ENCODE results near the gene FBXL7.

FBXL7 gene

DNA sequence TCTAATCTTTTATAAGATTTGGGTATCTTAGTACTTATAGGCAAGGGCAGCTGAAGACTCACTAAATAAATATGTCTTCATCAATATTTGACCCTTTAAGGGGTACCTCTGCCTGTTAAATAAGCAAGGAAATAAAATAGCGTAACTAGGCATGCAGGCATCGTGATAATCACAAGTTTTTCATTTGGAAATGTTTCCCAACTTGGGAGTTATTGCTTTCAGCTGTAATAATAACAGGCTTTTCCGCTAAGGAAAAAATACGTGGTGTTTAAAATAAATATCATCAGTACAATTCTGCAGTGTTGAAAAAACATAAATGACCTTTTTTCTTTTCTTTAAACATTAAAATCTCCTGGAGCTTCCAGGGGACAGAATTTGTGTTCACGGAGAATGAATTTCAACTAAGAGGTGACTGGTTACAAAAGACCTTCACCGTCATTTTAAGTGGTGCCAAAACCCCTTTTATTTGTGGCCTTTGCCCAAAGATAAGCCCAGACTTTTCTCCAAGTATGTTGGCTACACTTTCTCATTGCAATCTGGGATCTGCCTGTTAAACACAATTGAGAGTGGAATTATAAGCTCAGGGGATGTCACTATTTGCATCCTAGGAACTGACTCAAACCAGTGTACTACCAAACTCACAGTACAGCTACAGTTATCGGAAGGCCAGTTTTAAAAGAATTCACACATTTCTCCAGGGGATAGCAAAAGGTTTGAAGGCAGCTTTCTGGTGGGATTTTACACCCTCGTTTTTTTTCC lies 218.6 kb downstream of the FBXL7 start:
- TF ChIP-seq, protein P1, sequence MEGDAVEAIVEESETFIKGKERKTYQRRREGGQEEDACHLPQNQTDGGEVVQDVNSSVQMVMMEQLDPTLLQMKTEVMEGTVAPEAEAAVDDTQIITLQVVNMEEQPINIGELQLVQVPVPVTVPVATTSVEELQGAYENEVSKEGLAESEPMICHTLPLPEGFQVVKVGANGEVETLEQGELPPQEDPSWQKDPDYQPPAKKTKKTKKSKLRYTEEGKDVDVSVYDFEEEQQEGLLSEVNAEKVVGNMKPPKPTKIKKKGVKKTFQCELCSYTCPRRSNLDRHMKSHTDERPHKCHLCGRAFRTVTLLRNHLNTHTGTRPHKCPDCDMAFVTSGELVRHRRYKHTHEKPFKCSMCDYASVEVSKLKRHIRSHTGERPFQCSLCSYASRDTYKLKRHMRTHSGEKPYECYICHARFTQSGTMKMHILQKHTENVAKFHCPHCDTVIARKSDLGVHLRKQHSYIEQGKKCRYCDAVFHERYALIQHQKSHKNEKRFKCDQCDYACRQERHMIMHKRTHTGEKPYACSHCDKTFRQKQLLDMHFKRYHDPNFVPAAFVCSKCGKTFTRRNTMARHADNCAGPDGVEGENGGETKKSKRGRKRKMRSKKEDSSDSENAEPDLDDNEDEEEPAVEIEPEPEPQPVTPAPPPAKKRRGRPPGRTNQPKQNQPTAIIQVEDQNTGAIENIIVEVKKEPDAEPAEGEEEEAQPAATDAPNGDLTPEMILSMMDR (IDR thresholded peaks at IDR 0.05; ENCODE audit: insufficient read depth, low read depth, low read length, missing control alignments) = no peak
- no peak overlapping the region for H3K4me3 ChIP-seq (ENCODE audit: low read depth, low read length)
- DNase-seq (ENCODE audit: low read depth) = no peak

DNA sequence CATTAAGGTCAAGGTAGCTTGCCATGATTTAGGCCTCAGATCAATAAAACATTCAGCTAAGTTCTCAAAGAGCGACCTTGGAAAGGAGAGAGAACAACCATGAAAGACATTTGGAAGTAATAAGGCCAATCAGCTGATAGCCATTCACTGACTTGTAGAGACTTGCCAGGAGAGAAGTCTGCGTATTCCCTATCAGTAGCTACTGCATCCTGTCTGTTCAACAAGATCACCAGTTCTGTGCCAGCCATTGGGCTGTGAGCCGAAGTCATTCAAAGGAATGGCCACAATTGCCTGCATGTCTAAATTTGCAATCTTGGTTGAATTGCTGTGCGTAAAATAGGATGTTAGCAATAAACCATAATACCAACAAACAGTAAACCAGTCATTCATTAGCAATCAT lies 219.8 kb downstream of the FBXL7 start:
- TF ChIP-seq, protein P1 (IDR thresholded peaks at IDR 0.05; ENCODE audit: insufficient read depth, low read depth, low read length, missing control alignments) = no peak
- no peak overlapping the region for H3K4me3 ChIP-seq (ENCODE audit: low read depth, low read length)
- DNase-seq (ENCODE audit: low read depth) = no peak

DNA sequence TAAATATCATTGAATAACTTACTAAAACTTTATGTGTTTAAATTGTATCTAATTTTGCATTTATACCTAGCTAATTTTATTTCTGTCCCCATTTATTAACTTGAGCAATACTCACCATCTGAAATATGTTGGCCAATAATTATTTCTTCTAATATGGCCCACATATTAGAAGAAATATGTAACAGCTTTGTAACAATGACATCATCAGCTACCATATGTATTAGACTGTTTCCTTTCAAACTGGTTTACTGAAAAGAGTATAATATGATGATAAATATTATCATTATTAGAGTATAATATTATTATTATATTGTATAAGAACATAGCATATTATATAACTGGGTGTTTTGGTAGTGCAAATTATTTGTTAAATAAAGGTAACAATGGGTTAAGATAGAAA lies 220.5 kb downstream of the FBXL7 start:
- H3K4me3 ChIP-seq (ENCODE audit: low read depth, low read length) = no peak overlapping the region
- TF ChIP-seq, protein P1 (IDR thresholded peaks at IDR 0.05; ENCODE audit: insufficient read depth, low read depth, low read length, missing control alignments) = no peak
- DNase-seq (ENCODE audit: low read depth) = no peak

DNA sequence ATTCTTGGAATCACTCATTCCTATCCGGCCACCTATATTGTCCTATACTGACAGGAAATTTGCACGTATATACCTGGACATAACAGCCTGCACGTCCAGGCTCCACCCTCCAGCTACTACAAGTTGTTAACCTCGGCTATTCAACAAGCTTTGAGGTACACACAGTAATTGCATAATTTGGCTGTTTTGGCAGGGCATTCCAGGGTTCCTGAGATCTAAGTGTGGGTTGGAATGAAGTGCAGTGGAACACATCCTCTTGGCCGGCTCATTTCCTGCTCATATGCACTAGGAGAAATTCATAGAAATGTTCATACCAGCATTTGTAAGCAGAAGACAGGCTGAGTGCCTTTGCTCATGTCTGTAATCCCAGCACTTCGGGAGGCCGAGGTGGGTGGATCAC lies 222.3 kb downstream of the FBXL7 start:
- DNase-seq (ENCODE audit: low read depth) = no peak
- no peak overlapping the region for H3K4me3 ChIP-seq (ENCODE audit: low read depth, low read length)
- TF ChIP-seq, protein P1 (IDR thresholded peaks at IDR 0.05; ENCODE audit: insufficient read depth, low read depth, low read length, missing control alignments) = no peak

DNA sequence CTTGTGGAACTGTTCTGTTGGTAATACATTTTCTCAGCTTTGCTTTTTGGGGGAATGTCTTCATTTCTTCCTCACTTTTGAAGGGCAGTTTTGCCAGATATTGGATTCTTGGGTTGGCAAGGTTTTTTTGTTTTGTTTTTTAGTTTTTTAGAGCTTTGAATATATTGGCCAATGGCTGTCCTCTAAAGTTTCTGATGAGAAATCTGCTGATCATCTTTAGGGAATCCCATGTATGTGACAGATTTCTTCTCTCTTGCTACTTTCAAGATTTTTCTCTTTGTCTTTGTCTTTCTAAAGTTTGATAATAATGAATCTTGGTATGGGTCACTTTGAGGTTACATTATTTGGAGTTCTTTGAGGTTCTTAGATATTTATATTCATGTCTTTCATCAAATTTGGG lies 227.4 kb downstream of the FBXL7 start:
- TF ChIP-seq, protein P1 (IDR thresholded peaks at IDR 0.05; ENCODE audit: insufficient read depth, low read depth, low read length, missing control alignments) = no peak
- H3K4me3 ChIP-seq (ENCODE audit: low read depth, low read length) = no peak overlapping the region
- DNase-seq (ENCODE audit: low read depth) = no peak

DNA sequence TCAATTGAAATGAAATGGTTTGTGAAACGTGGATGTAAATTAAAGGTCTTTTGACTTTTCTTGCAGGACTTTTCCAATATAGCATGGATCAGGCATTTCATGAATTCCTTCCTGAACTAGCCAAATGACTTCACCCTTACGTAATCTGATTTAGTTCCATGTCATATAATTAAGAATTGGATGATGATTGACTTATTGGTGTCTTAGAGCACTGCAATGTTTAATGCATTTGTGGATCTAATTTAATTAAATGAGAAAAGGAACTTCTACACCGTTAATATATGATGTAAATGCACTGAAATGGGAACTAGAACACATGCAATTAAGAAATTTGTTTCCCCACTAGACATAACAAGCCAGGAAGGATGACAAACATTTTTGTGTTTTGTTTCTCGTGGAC lies 228.8 kb downstream of the FBXL7 start:
- TF ChIP-seq, protein P1 (IDR thresholded peaks at IDR 0.05; ENCODE audit: insufficient read depth, low read depth, low read length, missing control alignments) = no peak

DNA sequence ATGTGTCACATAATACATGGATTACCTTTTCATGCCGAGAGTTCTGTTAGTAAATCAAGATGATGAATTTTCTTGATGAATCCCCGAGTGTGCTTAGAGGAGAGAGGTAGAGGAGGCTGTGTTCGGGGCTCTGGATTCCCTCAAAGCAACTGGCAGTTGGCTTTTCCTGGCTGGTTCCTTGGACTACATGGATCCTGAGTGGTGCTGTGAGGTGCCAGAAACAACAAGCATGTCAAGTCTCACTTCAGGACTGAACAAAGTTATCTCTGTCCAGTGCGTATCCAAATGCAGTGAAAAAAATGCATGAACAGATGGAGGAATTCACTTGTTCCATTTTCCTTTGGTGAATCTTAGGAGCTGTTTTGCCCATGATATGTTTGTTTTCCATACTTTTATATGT lies 231.7 kb downstream of the FBXL7 start:
- TF ChIP-seq, protein P1 (IDR thresholded peaks at IDR 0.05; ENCODE audit: insufficient read depth, low read depth, low read length, missing control alignments) = no peak
- no peak for DNase-seq (ENCODE audit: low read depth)
- H3K4me3 ChIP-seq (ENCODE audit: low read depth, low read length) = no peak overlapping the region

More for the DNA sequence above, 228.8 kb downstream of the FBXL7 start:
- H3K4me3 ChIP-seq (ENCODE audit: low read depth, low read length) = no peak overlapping the region
- DNase-seq (ENCODE audit: low read depth) = no peak

Measured in GM12865 (cell line).